Measurements from ENCODE around the gene PAXX. TPM values are rescaled to one million over a fixed set of nuclear protein-coding genes. Genes with fewer than 3 reads are reported as not detected.

Gene PAXX
- total RNA-seq, 4 donors from 2014 or later = 14.2 to 39.5 (median 18.8) TPM

GRCh38 chr9:136951541-136952320 lies 40.5 kb upstream of the PAXX start, which contains the start of gene LCN12:
Gene LCN12, plus strand, starts transcription at chr9:136952273. Its CDS starts 55 bp downstream, at chr9:136952328.
- TF ChIP-seq CTCF (IDR thresholded peaks at IDR 0.05) = no peak
- no peak for TF ChIP-seq POLR2A (IDR thresholded peaks at IDR 0.05)
- Histone ChIP-seq H3K36me3 (no peaks in the 10 kb centered on the region), H3K27ac (peak within 1 kb of the TSS in 1 of 2 donors; percentile 26), H3K9me3 (no peaks in the 10 kb centered on the region), H3K4me3 (no peak within 1 kb of the TSS), H3K27me3 (no peaks in the 10 kb centered on the region), H3K4me1 (no peaks in the 10 kb centered on the region)
- intact Hi-C loops (cut with DNase I; ENCODE audit: low total_unique reads) = no loop called here
- DNase-seq = no peak

DNA sequence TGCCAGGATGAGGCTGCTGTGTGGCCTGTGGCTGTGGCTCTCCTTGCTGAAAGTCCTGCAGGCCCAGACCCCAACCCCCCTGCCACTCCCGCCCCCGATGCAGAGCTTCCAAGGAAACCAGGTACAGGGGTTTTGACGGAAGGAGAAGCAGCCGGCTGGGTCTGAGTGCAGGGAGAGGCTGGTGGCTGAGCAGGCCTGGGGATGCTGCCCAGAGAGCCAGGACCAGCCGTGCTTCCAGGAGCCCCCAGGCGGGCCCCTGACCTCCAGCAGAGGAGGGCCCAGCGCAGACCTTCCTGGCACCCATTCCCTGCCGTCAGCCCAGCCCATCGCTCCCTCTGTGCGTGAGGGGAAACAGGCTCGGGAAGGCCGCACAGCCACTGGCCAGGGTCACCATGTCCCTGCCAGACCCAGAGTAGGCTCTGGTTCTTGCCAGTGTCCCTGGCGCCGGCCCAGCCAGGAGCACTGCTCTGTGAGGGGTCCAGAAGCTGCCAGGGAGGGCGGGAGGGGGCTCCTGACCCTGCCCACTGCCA lies 39.8 kb upstream of the PAXX start:
- H3K36me3 ChIP-seq = no peaks in the 10 kb centered on the region
- H3K4me3 ChIP-seq = no peak overlapping the region
- H3K27me3 ChIP-seq = no peaks in the 10 kb centered on the region
- intact Hi-C loops (cut with DNase I; ENCODE audit: low total_unique reads) = no loop called here
- no peaks in the 10 kb centered on the region for H3K9me3 ChIP-seq
- no peak for DNase-seq
- no peaks in the 10 kb centered on the region for H3K4me1 ChIP-seq
- H3K27ac ChIP-seq = peak overlapping the region in 1 of 2 donors; percentile 26
- no peak for TF ChIP-seq CTCF (IDR thresholded peaks at IDR 0.05)
- TF ChIP-seq POLR2A (IDR thresholded peaks at IDR 0.05) = no peak

GRCh38 chr9:136952876-136953770 lies 39.1 kb upstream of the PAXX start:
- H3K4me1 ChIP-seq = no peaks in the 10 kb centered on the region
- H3K9me3 ChIP-seq = no peaks in the 10 kb centered on the region
- no peak for DNase-seq
- intact Hi-C loops (cut with DNase I; ENCODE audit: low total_unique reads) = no loop called here
- H3K27me3 ChIP-seq = no peaks in the 10 kb centered on the region
- TF ChIP-seq CTCF (IDR thresholded peaks at IDR 0.05) (no peak), POLR2A (IDR thresholded peaks at IDR 0.05) (no peak)
- H3K27ac ChIP-seq = peak overlapping the region in 1 of 2 donors; percentile 26
- H3K4me3 ChIP-seq = no peak overlapping the region
- no peaks in the 10 kb centered on the region for H3K36me3 ChIP-seq

DNA sequence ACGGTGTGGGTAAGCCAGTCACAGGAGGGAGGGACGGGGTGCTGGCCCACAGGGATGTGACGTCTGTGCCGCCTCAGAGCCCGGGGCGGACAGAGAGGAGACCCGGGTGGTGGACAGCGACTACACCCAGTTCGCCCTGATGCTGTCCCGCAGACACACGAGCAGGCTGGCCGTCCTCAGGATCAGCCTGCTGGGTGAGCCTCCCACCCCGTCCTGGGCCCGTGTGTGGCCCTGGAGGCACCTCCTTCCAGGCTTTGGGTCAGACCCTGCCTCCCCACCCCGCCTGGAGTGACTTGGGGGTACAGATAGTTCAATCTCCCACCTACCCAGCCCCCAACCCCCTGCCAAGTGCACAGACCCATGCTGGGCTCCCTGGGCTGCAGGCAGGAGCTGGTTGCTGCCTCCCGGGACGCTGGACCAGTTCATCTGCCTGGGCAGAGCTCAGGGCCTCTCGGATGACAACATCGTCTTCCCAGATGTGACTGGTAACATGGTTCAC lies 38.4 kb upstream of the PAXX start:
- no peak for DNase-seq
- Histone ChIP-seq H3K4me1 (no peaks in the 10 kb centered on the region), H3K36me3 (no peaks in the 10 kb centered on the region), H3K4me3 (no peak overlapping the region), H3K27me3 (no peaks in the 10 kb centered on the region), H3K27ac (no peak overlapping the region), H3K9me3 (no peaks in the 10 kb centered on the region)
- TF ChIP-seq POLR2A (IDR thresholded peaks at IDR 0.05) (no peak), CTCF (IDR thresholded peaks at IDR 0.05) (no peak)
- intact Hi-C loops (cut with DNase I; ENCODE audit: low total_unique reads) = no loop called here

All from uterus (tissue), 4 donors.